Endothelial cell of umbilical vein (primary cell): ENCODE measurements around the gene DGAT2. TPM values are rescaled to one million over a fixed set of nuclear protein-coding genes. Genes with fewer than 3 reads are reported as not detected.

Source experiments
- BruUV-seq: library from RNA; stranded (reverse); fragments of 400-500 nt; replicated peaks from 2 replicates; lab custom pipeline; 2021; lab: Mats Ljungman, UMichigan
- CTCF ChIA-PET: fragments of 300-600, 350-600 bp; sonication (Branson Sonifier 250); formaldehyde crosslinking; loops from one replicate; lab custom pipeline; 2021; ENCODE audit warnings: antibody characterized with exemption, inconsistent platforms; lab: Charles Lee
- POLR2A ChIA-PET: fragments of 300-600, 350-600 bp; sonication (Branson Sonifier 250); formaldehyde crosslinking; loops from one replicate; lab custom pipeline; 2021; ENCODE audit warnings: antibody characterized with exemption, inconsistent platforms; lab: Charles Lee
- DNase-seq: peaks from one replicate; pipeline ENCODE4 v3.0.0-alpha.2; 2011; ENCODE audit warnings: low read depth, low spot score
- FAIRE-seq: peaks from 2 replicates; lab custom pipeline; 2011; peaks lifted over from hg19 to GRCh38; lab: Jason Lieb, UNC
- H2AFZ ChIP-seq: 2 replicates; pipeline ENCODE4 v1.6.0; 2012; ENCODE audit warnings: low read depth, low read length, control low read depth, inconsistent platforms
- H3K27ac ChIP-seq: 2 replicates; pipeline ENCODE4 v1.5.1; 2011; ENCODE audit warnings: low read depth, mild to moderate bottlenecking, control low read depth, low read length, moderate library complexity; ENCODE audit not compliant: insufficient read depth
- H3K27me3 ChIP-seq, 2 experiments: 2 replicates each; pipeline versions ENCODE4 v1.6.0 to v1.6.1; 2011; ENCODE audit warnings: low read length in 2 of 2, mixed read lengths in 1 of 2; ENCODE audit not compliant: control insufficient read depth in 2 of 2, insufficient read depth in 2 of 2
- H3K36me3 ChIP-seq, 2 experiments: 2 replicates in 1 of 2; 3 replicates in 1 of 2; pipeline ENCODE4 v1.5.1; 2011; ENCODE audit warnings: low read length in 2 of 2, mild to moderate bottlenecking in 1 of 2, moderate library complexity in 1 of 2; ENCODE audit not compliant: control insufficient read depth in 2 of 2, insufficient read depth in 2 of 2; ENCODE audit errors: extremely low read depth in 1 of 2
- H3K4me1 ChIP-seq: 3 replicates; pipeline ENCODE4 v1.5.1; 2011; ENCODE audit warnings: mild to moderate bottlenecking, low read length; ENCODE audit not compliant: control insufficient read depth, insufficient read depth; ENCODE audit errors: extremely low read depth
- H3K4me2 ChIP-seq: 2 replicates; pipeline ENCODE4 v1.6.1; 2011; ENCODE audit warnings: low read length, control low read depth, mixed read lengths; ENCODE audit not compliant: insufficient read depth
- H3K4me3 ChIP-seq, 3 experiments: fragments of 200-600 bp in 1 of 3; sonication (generic), shearing (Covaris generic) in 1 of 3; replicated peaks in 1 of 3; 2 replicates each; pipeline ENCODE4 v1.5.1; 2011 to 2016; ENCODE audit warnings: control low read depth in 3 of 3, low read length in 3 of 3, mild to moderate bottlenecking in 2 of 3, inconsistent platforms in 1 of 3, low read depth in 1 of 3, moderate library complexity in 1 of 3; ENCODE audit not compliant: insufficient read depth in 1 of 3
- H3K79me2 ChIP-seq: 2 replicates; pipeline ENCODE4 v1.6.0; 2012; ENCODE audit warnings: low read length, inconsistent platforms; ENCODE audit not compliant: control insufficient read depth, insufficient read depth
- H3K9ac ChIP-seq: replicated peaks from 2 replicates; pipeline ENCODE3; 2011; ENCODE audit warnings: low read length, control low read depth; ENCODE audit not compliant: insufficient read depth; ENCODE audit errors: extremely low read depth
- H3K9me1 ChIP-seq: replicated peaks from 3 replicates; pipeline ENCODE4 v1.6.0; 2011; ENCODE audit warnings: mild to moderate bottlenecking, low read length; ENCODE audit not compliant: control insufficient read depth, insufficient read depth; ENCODE audit errors: extremely low read depth
- H3K9me3 ChIP-seq: replicated peaks from 2 replicates; pipeline ENCODE4 v1.5.1; 2012; ENCODE audit warnings: low read length, inconsistent platforms; ENCODE audit not compliant: control insufficient read depth, insufficient read depth
- H4K20me1 ChIP-seq: replicated peaks from 2 replicates; pipeline ENCODE3; 2011; ENCODE audit warnings: mild to moderate bottlenecking, low read length; ENCODE audit not compliant: control insufficient read depth, insufficient read depth; ENCODE audit errors: extremely low read depth
- EZH2 ChIP-seq: IDR thresholded peaks from 2 replicates; pipeline ENCODE4 v1.6.1; 2012; ENCODE audit warnings: borderline replicate concordance, low read depth, mild to moderate bottlenecking, moderate library complexity, low read length, inconsistent platforms; ENCODE audit not compliant: severe bottlenecking
- FOS ChIP-seq: IDR thresholded peaks from 2 replicates; pipeline ENCODE4 v1.6.1; 2011; ENCODE audit warnings: mild to moderate bottlenecking, low read length, moderate library complexity, borderline replicate concordance; ENCODE audit not compliant: insufficient read depth
- GATA2 ChIP-seq: IDR thresholded peaks from 2 replicates; pipeline ENCODE4 v1.7.0; 2011; ENCODE audit warnings: low read depth, mild to moderate bottlenecking, moderate library complexity, mixed read lengths, low read length; ENCODE audit not compliant: insufficient read length, insufficient read depth
- JUN ChIP-seq: IDR thresholded peaks from 2 replicates; pipeline ENCODE4 v1.6.1; 2011; ENCODE audit warnings: borderline replicate concordance, low read depth; ENCODE audit not compliant: insufficient read length, insufficient read depth
- MYC ChIP-seq: IDR thresholded peaks from one replicate; pipeline ENCODE4 v1.6.1; 2011; ENCODE audit warnings: mild to moderate bottlenecking, low read depth, low read length
- POLR2A ChIP-seq: IDR thresholded peaks from 2 replicates; pipeline ENCODE4 v1.6.1; 2012; ENCODE audit warnings: low read depth, mild to moderate bottlenecking, control low read depth, low read length
- POLR2AphosphoS5 ChIP-seq: IDR thresholded peaks from 2 replicates; pipeline ENCODE4 v1.6.1; 2012; ENCODE audit warnings: low read depth, mild to moderate bottlenecking, control low read depth, low read length, moderate library complexity; ENCODE audit not compliant: insufficient read depth
- dilution Hi-C: fragments of 300-500 bp; cut with MboI; formaldehyde crosslinking; loops from one replicate; pipeline ENCODE4 v1.15.0; 2019; ENCODE audit warnings: low sequenced_read_pairs; ENCODE audit not compliant: extremely low pct_ligation_motif_present
- intact Hi-C: fragments of 100-400 bp; cut with micrococcal nuclease; formaldehyde crosslinking; loops from one replicate; pipeline ENCODE4 v1.10.0; 2022
- polyA plus RNA-seq, 4 experiments: library from polyadenylated mRNA; depleted of rRNA in 3 of 4; stranded (reverse) in 3 of 4; unstranded in 1 of 4; fragments of >200 nt; gene quantifications; 2 replicates each; pipeline versions ENCODE4 v1.2.1 to v1.2.3, GENCODE V29; 2011 to 2012; ENCODE audit warnings: missing spikeins in 1 of 4
- total RNA-seq: library from RNA; stranded (reverse); gene quantifications from 2 replicates; pipeline ENCODE4 v1.2.3, GENCODE V29; 2021
- TF ChIP-seq, protein P1 (sequence below), 2 donors: IDR thresholded peaks; 1 replicate in 1 of 2; 2 replicates in 1 of 2; pipeline ENCODE4 v1.5.1; 2011; ENCODE audit warnings: low read length in 2 of 2, mild to moderate bottlenecking in 2 of 2, moderate library complexity in 2 of 2, control low read depth in 1 of 2, inconsistent platforms in 1 of 2, low read depth in 1 of 2; ENCODE audit not compliant: insufficient read depth in 1 of 2; ENCODE audit errors: extremely low read depth in 1 of 2
- TF ChIP-seq, protein P2 (sequence below): IDR thresholded peaks from 2 replicates; pipeline ENCODE4 v1.6.1; 2011; ENCODE audit not compliant: insufficient read depth, insufficient read length

DGAT2 gene
- total and polyA plus RNA-seq, 2 donors (not counting 3 experiments of a cell fraction or from before 2014, with no cell fraction given) = 0.55 to 0.79 TPM

DNA sequence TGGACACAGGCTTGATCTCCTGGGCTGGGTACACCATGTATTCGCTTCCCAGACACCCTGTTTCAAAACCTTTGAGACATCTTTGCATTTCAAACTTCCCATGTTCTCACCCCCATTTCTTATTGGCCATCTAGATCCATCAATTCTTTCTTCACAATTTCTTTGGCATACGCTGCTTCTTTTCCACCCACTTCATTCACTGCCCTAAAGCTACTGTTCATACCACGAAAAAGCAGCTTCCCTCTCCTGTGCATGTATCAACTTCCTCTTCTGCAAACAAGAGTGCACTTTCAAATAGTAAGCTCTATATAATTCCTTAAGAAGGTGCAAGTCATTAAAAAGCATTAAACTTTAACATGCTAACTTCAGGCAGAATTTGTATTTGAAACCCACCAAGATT is 67.8 kb downstream of the DGAT2 start:
- no TSS peak for BruUV-seq
- Histone ChIP-seq H3K9ac (no peak overlapping the region), H4K20me1 (peaks cover 2% of the 10 kb centered on the region), H2AFZ (no peak overlapping the region), H3K79me2 (peaks cover 94% of the 10 kb centered on the region), H3K36me3 (peaks cover 0 to 4% of the 10 kb centered on the region in 2 experiments), H3K27me3 (no peaks in the 10 kb centered on the region), H3K4me3 (no peak overlapping the region), H3K4me2 (no peak overlapping the region), H3K27ac (no peak overlapping the region), H3K9me3 (no peaks in the 10 kb centered on the region), H3K4me1 (peaks cover 5% of the 10 kb centered on the region), H3K9me1 (no peaks in the 10 kb centered on the region)
- ChIA-PET CTCF (interaction anchor here (0.7 to 1.7 kb wide), 5 partner anchors 9 to 34 kb away, joined by 3 to 7 read pairs (median 4); no protein-coding TSS in a partner anchor), POLR2A (interaction anchor here (0.6 kb wide), 1 partner anchor 11 kb away, joined by 6 read pairs; no protein-coding TSS in a partner anchor)
- FAIRE-seq (no peak), DNase-seq (no peak)
- intact Hi-C loops (no loop called here), dilution Hi-C loops (no loop called here)
- TF ChIP-seq POLR2A (no peak), EZH2 (no peak), JUN (no peak), MYC (no peak), GATA2 (no peak), FOS (no peak), POLR2AphosphoS5 (no peak)
- TF ChIP-seq, protein P1, sequence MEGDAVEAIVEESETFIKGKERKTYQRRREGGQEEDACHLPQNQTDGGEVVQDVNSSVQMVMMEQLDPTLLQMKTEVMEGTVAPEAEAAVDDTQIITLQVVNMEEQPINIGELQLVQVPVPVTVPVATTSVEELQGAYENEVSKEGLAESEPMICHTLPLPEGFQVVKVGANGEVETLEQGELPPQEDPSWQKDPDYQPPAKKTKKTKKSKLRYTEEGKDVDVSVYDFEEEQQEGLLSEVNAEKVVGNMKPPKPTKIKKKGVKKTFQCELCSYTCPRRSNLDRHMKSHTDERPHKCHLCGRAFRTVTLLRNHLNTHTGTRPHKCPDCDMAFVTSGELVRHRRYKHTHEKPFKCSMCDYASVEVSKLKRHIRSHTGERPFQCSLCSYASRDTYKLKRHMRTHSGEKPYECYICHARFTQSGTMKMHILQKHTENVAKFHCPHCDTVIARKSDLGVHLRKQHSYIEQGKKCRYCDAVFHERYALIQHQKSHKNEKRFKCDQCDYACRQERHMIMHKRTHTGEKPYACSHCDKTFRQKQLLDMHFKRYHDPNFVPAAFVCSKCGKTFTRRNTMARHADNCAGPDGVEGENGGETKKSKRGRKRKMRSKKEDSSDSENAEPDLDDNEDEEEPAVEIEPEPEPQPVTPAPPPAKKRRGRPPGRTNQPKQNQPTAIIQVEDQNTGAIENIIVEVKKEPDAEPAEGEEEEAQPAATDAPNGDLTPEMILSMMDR (IDR thresholded peaks at IDR 0.05; ENCODE audit: extremely low read depth in 1 of 2, insufficient read depth in 1 of 2, low read depth in 1 of 2, low read length in 2 of 2) = no peak
- TF ChIP-seq, protein P2, sequence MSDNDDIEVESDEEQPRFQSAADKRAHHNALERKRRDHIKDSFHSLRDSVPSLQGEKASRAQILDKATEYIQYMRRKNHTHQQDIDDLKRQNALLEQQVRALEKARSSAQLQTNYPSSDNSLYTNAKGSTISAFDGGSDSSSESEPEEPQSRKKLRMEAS = no peak
